PFSK-1 (cell line): Measurements from ENCODE around the gene TBC1D24.

Experiments
- POLR2AphosphoS5 ChIP-seq: IDR thresholded peaks from 2 replicates; pipeline ENCODE4 v1.6.1; 2012; ENCODE audit warnings: low read depth, mild to moderate bottlenecking, control low read depth, low read length, moderate library complexity
- TAF1 ChIP-seq: IDR thresholded peaks from 2 replicates; pipeline ENCODE4 v1.6.1; 2012; ENCODE audit warnings: low read length, control low read depth, borderline replicate concordance; ENCODE audit not compliant: insufficient read depth

DNA sequence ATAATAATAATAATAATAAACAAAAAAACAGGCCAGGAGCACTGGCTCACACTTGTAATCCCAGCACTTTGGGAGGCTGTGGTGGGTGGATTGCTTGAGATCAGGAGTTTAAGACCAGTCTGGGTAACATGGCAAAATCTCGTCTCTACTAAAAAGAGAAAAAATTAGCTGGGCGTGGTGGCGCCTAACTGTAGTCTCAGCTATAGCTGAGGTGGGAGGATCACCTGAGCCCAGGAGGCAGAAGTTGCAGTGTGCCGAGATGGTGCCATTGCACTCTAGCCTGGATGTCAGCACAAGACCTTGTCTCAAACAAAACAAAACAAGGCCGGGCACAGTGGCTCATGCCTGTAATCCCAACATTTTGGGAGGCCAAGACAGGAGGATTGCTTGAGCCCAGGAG lies 20.1 kb downstream of the TBC1D24 start:
- no peak for TF ChIP-seq TAF1
- TF ChIP-seq POLR2AphosphoS5 = no peak
